HG03457 (cell line): ENCODE results near the gene CNNM3.
"Not testable (repeated sequence)": the region's sequence is repeated elsewhere in the genome, so short reads cannot be mapped to it uniquely, and the experiment has no call there.

ENCODE experiments used
- ATAC-seq: cut with Tn5 transposase; IDR thresholded peaks from one replicate; pipeline ENCODE4 v1.9.1; 2021; ENCODE audit warnings: moderate number of reproducible peaks; ENCODE audit not compliant: unreplicated experiment

Gene CNNM3

DNA sequence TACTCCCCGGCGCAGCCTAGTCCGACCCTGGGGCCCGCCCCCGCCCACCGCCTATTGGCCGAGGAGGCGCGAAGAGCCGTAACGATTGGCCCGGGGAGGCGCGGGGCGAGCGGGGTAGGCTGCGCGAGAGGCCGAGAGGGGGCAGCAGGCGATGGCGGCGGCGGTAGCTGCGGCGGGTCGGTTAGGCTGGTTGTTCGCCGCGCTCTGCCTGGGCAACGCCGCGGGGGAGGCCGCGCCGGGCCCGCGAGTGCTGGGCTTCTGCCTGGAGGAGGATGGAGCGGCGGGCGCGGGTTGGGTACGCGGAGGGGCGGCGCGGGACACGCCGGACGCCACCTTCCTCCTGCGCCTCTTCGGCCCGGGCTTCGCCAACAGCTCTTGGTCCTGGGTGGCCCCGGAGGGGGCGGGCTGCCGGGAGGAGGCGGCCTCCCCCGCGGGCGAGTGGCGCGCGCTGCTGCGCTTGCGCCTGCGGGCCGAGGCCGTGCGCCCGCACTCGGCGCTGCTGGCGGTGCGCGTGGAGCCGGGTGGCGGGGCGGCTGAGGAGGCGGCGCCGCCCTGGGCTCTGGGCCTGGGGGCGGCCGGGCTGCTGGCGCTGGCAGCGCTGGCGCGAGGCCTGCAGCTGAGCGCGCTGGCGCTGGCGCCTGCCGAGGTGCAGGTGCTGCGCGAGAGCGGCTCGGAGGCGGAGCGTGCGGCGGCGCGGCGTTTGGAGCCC, at the start of gene CNNM3:
Gene CNNM3, plus strand, starts transcription at position 142 of the 709 bp plus-strand sequence. Its CDS starts 10 bp downstream, at position 152.
- peak; percentile 66 for ATAC-seq

DNA sequence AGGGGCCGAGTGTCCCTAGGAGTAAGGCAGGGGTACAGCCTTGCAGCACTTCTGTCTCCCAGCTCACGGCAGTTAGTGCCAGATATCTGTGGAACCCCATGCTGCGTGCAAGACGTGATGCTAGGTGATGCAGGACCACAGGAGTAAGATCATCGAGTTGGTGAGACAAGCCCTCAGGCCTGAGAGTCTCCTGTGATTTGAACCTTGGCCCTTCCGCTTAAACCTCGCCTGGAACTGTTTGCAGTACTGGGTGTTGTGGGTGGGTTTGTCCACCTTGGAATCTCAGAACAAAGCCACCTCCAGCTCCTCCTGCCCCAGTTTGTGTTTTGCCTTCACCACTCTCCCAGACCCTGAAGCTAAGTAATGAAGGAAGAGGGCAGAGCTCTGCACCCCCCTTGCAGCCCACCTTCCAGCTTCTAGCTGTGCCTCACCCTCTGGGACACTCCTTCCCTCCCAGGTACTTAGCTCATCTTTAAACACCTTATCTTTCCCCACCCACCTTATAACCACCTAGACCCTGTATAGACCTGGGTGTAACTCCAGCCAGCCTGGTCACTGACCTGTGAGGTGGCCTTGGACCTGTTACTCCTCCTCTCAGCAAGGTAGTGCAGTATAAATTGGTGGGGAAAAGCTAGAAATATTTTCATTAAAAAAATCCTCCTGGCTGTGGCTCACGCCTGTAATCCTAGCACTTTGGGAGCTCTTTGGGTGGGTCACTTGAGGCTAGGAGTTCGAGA, 48.8 kb upstream of the CNNM3 start:
- no peak for ATAC-seq

DNA sequence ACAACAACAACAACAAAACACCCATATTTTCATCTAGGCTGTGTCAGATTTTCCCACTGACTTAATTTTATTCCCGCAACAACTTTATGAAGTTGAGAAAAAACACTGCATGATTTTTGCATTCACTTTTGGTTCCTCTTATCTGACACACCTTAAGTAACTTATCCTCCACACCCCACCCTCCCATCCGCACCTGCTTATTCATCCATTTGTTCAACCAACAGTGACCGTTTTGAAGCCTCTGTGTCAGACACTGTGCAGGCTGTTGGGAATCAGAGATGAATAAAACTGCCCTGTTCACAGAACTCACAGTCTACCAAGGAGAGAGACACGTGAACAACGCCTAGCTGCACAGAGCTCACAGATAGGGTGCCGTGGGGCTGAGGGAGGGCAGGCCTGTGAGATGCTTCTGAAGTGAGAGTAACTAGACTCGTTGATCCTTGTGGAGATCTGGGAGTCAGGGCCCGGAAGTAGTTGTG, 47.9 kb upstream of the CNNM3 start:
- no peak for ATAC-seq

GRCh38 chr2:96769814-96770213, 46.3 kb upstream of the CNNM3 start:
- no peak for ATAC-seq

- ATAC-seq: no peak
Observed at GRCh38 chr2:96770442-96771202, 45.4 kb upstream of the CNNM3 start.

- ATAC-seq: no peak
Observed at GRCh38 chr2:96771796-96772618, 44.1 kb upstream of the CNNM3 start.

DNA sequence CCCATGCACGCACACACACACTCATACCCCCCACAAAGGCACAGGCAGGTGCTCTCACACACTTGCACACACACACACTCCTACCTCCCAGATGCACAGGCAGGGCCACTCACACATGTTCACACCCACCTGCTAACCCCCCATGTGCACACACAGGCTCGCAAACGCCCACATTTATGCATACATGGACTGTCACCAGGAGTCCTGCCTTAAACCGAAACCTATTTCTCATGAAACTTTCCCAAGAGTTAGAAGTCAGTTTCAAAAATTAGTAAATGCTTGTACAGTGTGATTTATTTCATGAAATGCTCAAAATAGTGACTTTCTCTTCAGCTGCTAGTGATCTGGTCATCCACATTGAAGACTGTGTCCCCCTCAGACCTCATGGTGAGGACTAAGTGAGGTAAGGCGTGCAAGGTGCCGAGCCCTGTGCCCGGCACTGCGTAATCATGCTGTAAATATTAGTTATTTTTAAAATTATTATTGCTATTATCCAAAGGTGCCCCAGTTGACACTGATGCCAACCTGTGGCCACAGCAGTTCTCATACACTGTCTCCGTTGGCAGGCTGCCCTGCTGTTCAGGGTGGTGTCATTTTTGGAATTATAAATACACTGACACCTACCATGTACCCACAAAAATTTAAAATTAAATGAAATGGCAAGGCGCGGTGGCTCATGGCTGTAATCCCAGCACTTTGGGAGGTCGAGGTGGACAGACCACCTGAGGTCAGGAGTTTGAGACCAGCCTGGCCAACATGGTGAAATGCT, 43.0 kb upstream of the CNNM3 start:
- no peak for ATAC-seq

GRCh38 chr2:96773922-96774321, 42.1 kb upstream of the CNNM3 start:
- ATAC-seq: no peak

DNA sequence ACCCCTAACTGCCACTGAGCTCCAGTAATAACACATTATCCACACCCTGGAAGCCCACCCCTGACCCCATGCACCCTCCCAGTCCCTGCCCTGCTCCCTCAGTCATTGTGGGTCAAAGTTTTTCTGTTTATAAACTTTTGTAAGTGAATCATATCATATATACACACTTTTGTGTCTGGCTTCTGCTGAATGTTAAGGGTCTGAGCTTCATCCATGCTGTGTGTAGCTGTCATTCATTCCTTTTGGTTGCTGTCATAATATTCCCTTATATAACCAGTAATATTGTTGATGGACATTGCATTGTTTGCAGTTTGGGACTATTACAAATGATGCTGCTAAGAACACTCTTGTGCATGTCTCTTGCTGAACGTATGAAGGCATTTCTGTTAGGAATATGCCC, 40.9 kb upstream of the CNNM3 start:
- ATAC-seq: no peak

GRCh38 chr2:96783388-96783787, 32.7 kb upstream of the CNNM3 start:
- no peak for ATAC-seq

- ATAC-seq: no peak
Observed at GRCh38 chr2:96787411-96787810, 28.7 kb upstream of the CNNM3 start.

- ATAC-seq: no peak
Observed at GRCh38 chr2:96788442-96789244, 27.4 kb upstream of the CNNM3 start.

DNA sequence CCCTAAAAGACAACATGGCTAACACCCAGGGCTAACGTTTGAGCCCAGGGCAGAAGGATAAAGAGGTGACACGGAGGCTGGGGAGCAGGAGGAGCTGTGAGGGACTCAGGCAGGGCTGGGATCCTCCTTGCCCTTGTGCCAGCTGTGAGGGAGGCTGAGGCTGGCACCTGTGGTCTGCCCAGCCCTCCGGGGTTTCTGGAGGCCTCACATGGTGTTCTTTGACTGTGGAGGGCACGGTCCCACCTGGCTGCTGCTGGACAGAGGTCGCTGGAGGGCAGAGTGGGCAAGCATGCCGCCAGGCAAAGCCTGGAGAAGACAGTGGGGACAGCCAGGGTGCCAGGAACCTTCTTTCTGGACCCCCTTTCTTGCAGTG, 26.8 kb upstream of the CNNM3 start:
- ATAC-seq: no peak

DNA sequence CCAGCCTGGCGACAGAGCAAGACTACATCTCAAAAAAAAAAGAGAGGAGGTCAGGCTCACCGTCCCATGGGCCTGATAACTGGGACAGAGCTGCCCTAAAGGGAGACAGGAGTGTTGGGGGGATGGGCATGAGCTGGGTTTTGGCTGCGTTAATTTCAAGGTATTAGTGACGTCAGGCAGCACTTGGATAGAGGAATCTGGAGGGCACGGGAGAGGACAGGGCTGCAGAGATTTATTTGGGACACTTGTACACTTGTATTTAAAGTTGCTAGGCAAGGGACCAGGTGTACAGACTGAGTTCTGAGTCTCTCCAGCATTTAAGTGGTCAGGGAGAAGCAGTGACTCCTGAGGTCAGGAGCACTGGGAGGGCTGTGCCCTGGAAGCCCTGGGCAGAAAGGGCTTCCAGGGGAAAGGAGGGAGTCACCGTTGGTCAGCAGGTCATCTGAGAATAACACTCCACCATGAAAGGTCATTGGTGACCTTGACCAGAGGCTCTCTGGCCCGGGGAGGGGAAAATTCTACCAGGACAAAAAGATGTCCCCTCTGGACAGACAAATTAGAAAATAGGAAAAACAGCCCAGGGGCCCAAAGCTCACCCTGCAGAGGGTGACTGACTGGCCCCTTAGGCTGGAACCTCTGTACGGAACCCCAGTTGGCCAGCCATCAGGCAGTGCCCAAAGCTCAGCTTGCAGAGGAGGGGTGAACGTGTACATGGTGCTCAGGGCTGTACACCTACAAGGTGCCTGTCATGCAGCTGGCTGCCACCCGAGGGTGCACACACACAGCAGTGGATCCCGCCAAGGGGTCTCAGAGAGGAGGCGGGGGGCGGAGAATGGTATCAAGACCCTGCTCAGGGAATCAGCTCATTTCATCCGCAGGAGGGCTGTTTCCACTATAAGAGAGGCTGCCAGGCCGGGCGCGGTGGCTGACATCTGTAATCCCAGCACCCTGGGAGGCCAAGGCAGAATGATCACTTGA, 23.0 kb upstream of the CNNM3 start:
- no peak for ATAC-seq

- no peak for ATAC-seq
Observed at GRCh38 chr2:96795076-96795475, 21.0 kb upstream of the CNNM3 start.

DNA sequence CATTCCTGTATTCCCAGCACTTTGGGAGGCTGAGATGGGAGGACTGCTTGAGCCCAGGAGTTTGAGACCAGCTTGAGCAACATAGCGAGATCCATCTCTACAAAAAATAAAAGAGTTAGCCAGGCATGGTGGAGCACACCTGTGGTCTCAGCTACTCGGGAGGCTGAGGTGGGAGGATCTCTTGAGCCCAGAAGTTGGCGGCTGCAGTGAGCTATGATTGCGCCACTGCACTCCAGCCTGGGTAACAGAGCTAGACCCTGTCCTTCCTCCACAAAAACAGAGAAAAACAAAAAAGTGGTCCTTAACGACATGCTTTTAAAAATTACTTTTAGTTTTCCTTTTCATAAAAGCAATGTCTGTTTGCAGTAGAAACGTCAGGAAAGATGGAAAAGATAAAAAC, 19.6 kb upstream of the CNNM3 start:
- ATAC-seq: not testable (repeated sequence)

GRCh38 chr2:96797066-96797625, 18.9 kb upstream of the CNNM3 start:
- no peak for ATAC-seq
